Measurements from ENCODE around the gene LRPAP1. TPM values are rescaled to one million over a fixed set of nuclear protein-coding genes. Genes with fewer than 3 reads are reported as not detected.
A peak's percentile ranks its signal among the peaks of the same experiment; 100 is the strongest.
"Not testable (repeated sequence)": the region's sequence is repeated elsewhere in the genome, so short reads cannot be mapped to it uniquely, and the experiment has no call there.

LRPAP1 gene
- total RNA-seq, 2 experiments from 2014 or later = 54.6 to 55.9 TPM

GRCh38 chr4:3543415-3543814, 11.2 kb upstream of the LRPAP1 start:
- H3K27ac Mint-ChIP-seq; H3K27me3 Mint-ChIP-seq; CTCF ChIA-PET; H3K4me1 Mint-ChIP-seq (ENCODE audit: low read depth); intact Hi-C loops (cut with micrococcal nuclease); H3K4me3 Mint-ChIP-seq; DNase-seq; POLR2A ChIA-PET; H3K36me3 Mint-ChIP-seq; H3K9me3 Mint-ChIP-seq: not testable (repeated sequence)

DNA sequence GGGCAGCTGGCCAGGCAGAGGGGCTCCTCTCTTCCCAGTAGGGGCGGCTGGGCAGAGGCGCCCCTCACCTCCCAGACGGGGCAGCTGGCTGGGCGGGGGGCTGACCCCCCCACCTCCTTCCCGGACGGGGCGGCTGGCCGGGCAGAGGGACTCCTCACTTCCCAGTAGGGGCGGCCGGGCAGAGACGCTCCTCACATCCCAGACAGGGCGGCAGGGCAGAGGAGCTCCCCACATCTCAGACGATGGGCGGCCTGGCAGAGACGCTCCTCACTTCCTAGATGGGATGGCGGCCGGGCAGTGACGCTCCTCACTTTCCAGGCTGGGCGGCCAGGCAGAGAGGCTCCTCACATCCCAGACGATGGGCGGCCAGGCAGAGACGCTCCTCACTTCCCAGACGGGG, 6.7 kb upstream of the LRPAP1 start:
- H3K27me3 Mint-ChIP-seq; CTCF ChIA-PET; POLR2A ChIA-PET; DNase-seq; H3K36me3 Mint-ChIP-seq; H3K9me3 Mint-ChIP-seq; intact Hi-C loops (cut with micrococcal nuclease); H3K27ac Mint-ChIP-seq; H3K4me1 Mint-ChIP-seq (ENCODE audit: low read depth); H3K4me3 Mint-ChIP-seq: not testable (repeated sequence)

DNA sequence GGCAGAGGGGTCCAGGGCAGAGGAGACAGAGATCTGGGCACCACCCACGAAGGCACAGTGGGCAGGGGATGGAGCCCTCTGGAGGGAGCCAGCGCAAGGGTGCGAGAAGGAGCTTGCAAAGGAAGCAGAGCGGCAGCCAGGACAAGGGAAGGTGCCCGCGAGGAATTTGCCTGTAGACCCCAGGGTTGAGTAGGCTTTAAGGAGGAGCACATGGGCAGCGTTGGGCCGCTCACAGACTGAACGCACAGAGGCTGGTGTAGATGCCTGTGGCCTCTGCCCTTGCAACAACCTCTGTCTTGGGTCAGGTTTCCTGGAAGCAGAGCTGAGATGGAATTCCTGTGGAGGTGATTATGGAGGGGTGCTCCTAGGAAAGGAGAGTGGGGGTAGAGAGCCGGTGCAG, 3.6 kb upstream of the LRPAP1 start:
- DNase-seq; POLR2A ChIA-PET; H3K9me3 Mint-ChIP-seq; H3K4me3 Mint-ChIP-seq; intact Hi-C loops (cut with micrococcal nuclease); H3K4me1 Mint-ChIP-seq (ENCODE audit: low read depth); CTCF ChIA-PET; H3K27ac Mint-ChIP-seq; H3K36me3 Mint-ChIP-seq; H3K27me3 Mint-ChIP-seq: not testable (repeated sequence)

- peaks cover 8% of the 10 kb centered on the region for H3K36me3 Mint-ChIP-seq
- DNase-seq = no peak
- intact Hi-C loops (cut with micrococcal nuclease) = loop anchor here (2.0 kb wide), 1 partner anchor 421 kb away; no protein-coding TSS in a partner anchor
Measured at GRCh38 chr4:3533423-3533820, 1.2 kb upstream of the LRPAP1 start.

GRCh38 chr4:3532751-3533422, 665 bp upstream of the LRPAP1 start:
- peak overlapping the region; percentile 100 for H3K4me3 Mint-ChIP-seq
- intact Hi-C loops (cut with micrococcal nuclease) = loop anchor here (2.0 kb wide), 1 partner anchor 422 kb away; no protein-coding TSS in a partner anchor
- peaks cover 8% of the 10 kb centered on the region for H3K36me3 Mint-ChIP-seq
- POLR2A ChIA-PET = no interaction called here
- no peaks in the 10 kb centered on the region for H3K9me3 Mint-ChIP-seq
- H3K4me1 Mint-ChIP-seq (ENCODE audit: low read depth) = peaks cover 27% of the 10 kb centered on the region
- DNase-seq = no peak
- peaks cover 4% of the 10 kb centered on the region for H3K27me3 Mint-ChIP-seq
- CTCF ChIA-PET = no interaction called here
- peak overlapping the region; percentile 89 for H3K27ac Mint-ChIP-seq

More at GRCh38 chr4:3533423-3533820, 1.2 kb upstream of the LRPAP1 start:
- H3K4me3 Mint-ChIP-seq = peak overlapping the region; percentile 31
- CTCF ChIA-PET = no interaction called here
- no peak overlapping the region for H3K27ac Mint-ChIP-seq
- H3K9me3 Mint-ChIP-seq = no peaks in the 10 kb centered on the region
- peaks cover 4% of the 10 kb centered on the region for H3K27me3 Mint-ChIP-seq
- POLR2A ChIA-PET = no interaction called here
- peaks cover 22% of the 10 kb centered on the region for H3K4me1 Mint-ChIP-seq (ENCODE audit: low read depth)

- Mint-ChIP-seq H3K36me3 (peaks cover 8% of the 10 kb centered on the region), H3K9me3 (no peaks in the 10 kb centered on the region), H3K27ac (no peak overlapping the region), H3K27me3 (peaks cover 4% of the 10 kb centered on the region), H3K4me1 (ENCODE audit: low read depth) (peaks cover 30% of the 10 kb centered on the region), H3K4me3 (peak overlapping the region; percentile 100)
- intact Hi-C loops (cut with micrococcal nuclease) = no loop called here
- POLR2A ChIA-PET = no interaction called here
- CTCF ChIA-PET = no interaction called here
- no peak for DNase-seq
Measured at GRCh38 chr4:3531318-3531878, 824 bp downstream of the LRPAP1 start.

GRCh38 chr4:3530663-3531254, 1.5 kb downstream of the LRPAP1 start:
- H3K36me3 Mint-ChIP-seq = peaks cover 8% of the 10 kb centered on the region
- no peak for DNase-seq
- POLR2A ChIA-PET = no interaction called here
- intact Hi-C loops (cut with micrococcal nuclease) = no loop called here
- CTCF ChIA-PET = no interaction called here
- H3K27ac Mint-ChIP-seq = no peak overlapping the region
- peaks cover 30% of the 10 kb centered on the region for H3K4me1 Mint-ChIP-seq (ENCODE audit: low read depth)
- peaks cover 4% of the 10 kb centered on the region for H3K27me3 Mint-ChIP-seq
- H3K4me3 Mint-ChIP-seq = peak overlapping the region; percentile 100
- no peaks in the 10 kb centered on the region for H3K9me3 Mint-ChIP-seq

GRCh38 chr4:3530051-3530450, 2.2 kb downstream of the LRPAP1 start:
- CTCF ChIA-PET = no interaction called here
- no peak overlapping the region for H3K27ac Mint-ChIP-seq
- H3K4me3 Mint-ChIP-seq = peak overlapping the region; percentile 100
- intact Hi-C loops (cut with micrococcal nuclease) = no loop called here
- H3K36me3 Mint-ChIP-seq = peaks cover 7% of the 10 kb centered on the region
- no peak for DNase-seq
- POLR2A ChIA-PET = no interaction called here
- H3K9me3 Mint-ChIP-seq = no peaks in the 10 kb centered on the region
- peaks cover 1% of the 10 kb centered on the region for H3K27me3 Mint-ChIP-seq
- H3K4me1 Mint-ChIP-seq (ENCODE audit: low read depth) = peaks cover 30% of the 10 kb centered on the region

GRCh38 chr4:3529363-3529762, 2.9 kb downstream of the LRPAP1 start:
- Mint-ChIP-seq H3K36me3 (peaks cover 10% of the 10 kb centered on the region), H3K27me3 (no peaks in the 10 kb centered on the region), H3K9me3 (no peaks in the 10 kb centered on the region), H3K4me3 (no peak overlapping the region), H3K4me1 (ENCODE audit: low read depth) (peaks cover 30% of the 10 kb centered on the region), H3K27ac (no peak overlapping the region)
- POLR2A ChIA-PET = no interaction called here
- DNase-seq = no peak
- CTCF ChIA-PET = no interaction called here
- intact Hi-C loops (cut with micrococcal nuclease) = no loop called here

- intact Hi-C loops (cut with micrococcal nuclease) = no loop called here
- Mint-ChIP-seq H3K4me1 (ENCODE audit: low read depth) (peaks cover 30% of the 10 kb centered on the region), H3K9me3 (no peaks in the 10 kb centered on the region), H3K27ac (no peak overlapping the region), H3K4me3 (no peak overlapping the region), H3K36me3 (peaks cover 10% of the 10 kb centered on the region), H3K27me3 (no peaks in the 10 kb centered on the region)
- ChIA-PET CTCF (no interaction called here), POLR2A (no interaction called here)
- DNase-seq = no peak
Measured at GRCh38 chr4:3527914-3528876, 4.0 kb downstream of the LRPAP1 start.

GRCh38 chr4:3527101-3527913, 4.9 kb downstream of the LRPAP1 start:
- no peaks in the 10 kb centered on the region for H3K27me3 Mint-ChIP-seq
- CTCF ChIA-PET = no interaction called here
- DNase-seq = no peak
- intact Hi-C loops (cut with micrococcal nuclease) = no loop called here
- no peaks in the 10 kb centered on the region for H3K9me3 Mint-ChIP-seq
- peaks cover 10% of the 10 kb centered on the region for H3K36me3 Mint-ChIP-seq
- POLR2A ChIA-PET = no interaction called here
- peaks cover 30% of the 10 kb centered on the region for H3K4me1 Mint-ChIP-seq (ENCODE audit: low read depth)
- no peak overlapping the region for H3K4me3 Mint-ChIP-seq
- H3K27ac Mint-ChIP-seq = no peak overlapping the region

- CTCF ChIA-PET = interaction anchor here (0.6 to 1.0 kb wide), 2 partner anchors 36 to 46 kb away, joined by 4 read pairs; no protein-coding TSS in a partner anchor
- POLR2A ChIA-PET = no interaction called here
- H3K36me3 Mint-ChIP-seq = peaks cover 8% of the 10 kb centered on the region
Measured at GRCh38 chr4:3526456-3526855, 5.8 kb downstream of the LRPAP1 start.

More at GRCh38 chr4:3526456-3526855, 5.8 kb downstream of the LRPAP1 start:
- Mint-ChIP-seq H3K9me3 (no peaks in the 10 kb centered on the region), H3K27ac (no peak overlapping the region), H3K27me3 (no peaks in the 10 kb centered on the region), H3K4me1 (ENCODE audit: low read depth) (peaks cover 27% of the 10 kb centered on the region), H3K4me3 (no peak overlapping the region)
- intact Hi-C loops (cut with micrococcal nuclease) = no loop called here
- no peak for DNase-seq

Data from activated CD4-positive, alpha-beta memory T cell treated with anti-CD3 and anti-CD28 coated beads for 36 hours (primary cell).